ENCODE data around the gene DLG1. TPM values are rescaled to one million over a fixed set of nuclear protein-coding genes. Genes with fewer than 3 reads are reported as not detected.

The DLG1 gene
- total RNA-seq, 1 donor from 2014 or later, result 114 TPM

DNA sequence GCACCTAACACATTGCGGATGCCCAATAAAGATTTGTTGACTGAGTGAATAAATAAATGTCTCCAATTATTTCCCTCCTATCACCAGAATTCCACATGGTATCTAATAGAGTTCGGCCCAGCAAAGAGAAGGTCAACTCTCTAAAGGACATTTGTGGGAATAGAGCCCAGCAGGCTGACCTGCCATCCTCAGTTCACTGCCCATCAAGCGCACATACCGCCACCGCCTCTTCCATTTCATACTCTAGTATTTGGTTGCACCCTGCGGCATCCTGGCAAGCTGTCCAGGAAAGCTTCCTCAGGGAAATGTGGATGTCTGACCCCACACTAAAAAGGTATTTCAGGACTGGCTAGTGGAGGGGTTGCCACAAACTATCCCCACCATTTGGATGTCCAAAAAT, 29.8 kb upstream of the DLG1 start:
- TF ChIP-seq, protein P1, sequence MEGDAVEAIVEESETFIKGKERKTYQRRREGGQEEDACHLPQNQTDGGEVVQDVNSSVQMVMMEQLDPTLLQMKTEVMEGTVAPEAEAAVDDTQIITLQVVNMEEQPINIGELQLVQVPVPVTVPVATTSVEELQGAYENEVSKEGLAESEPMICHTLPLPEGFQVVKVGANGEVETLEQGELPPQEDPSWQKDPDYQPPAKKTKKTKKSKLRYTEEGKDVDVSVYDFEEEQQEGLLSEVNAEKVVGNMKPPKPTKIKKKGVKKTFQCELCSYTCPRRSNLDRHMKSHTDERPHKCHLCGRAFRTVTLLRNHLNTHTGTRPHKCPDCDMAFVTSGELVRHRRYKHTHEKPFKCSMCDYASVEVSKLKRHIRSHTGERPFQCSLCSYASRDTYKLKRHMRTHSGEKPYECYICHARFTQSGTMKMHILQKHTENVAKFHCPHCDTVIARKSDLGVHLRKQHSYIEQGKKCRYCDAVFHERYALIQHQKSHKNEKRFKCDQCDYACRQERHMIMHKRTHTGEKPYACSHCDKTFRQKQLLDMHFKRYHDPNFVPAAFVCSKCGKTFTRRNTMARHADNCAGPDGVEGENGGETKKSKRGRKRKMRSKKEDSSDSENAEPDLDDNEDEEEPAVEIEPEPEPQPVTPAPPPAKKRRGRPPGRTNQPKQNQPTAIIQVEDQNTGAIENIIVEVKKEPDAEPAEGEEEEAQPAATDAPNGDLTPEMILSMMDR (IDR thresholded peaks at IDR 0.05; ENCODE audit: unreplicated experiment), result no peak
- DNase-seq (ENCODE audit: low spot score in 2 of 2, unreplicated experiment in 2 of 2), result no peak
- H3K4me1 Mint-ChIP-seq, result no peaks in the 10 kb centered on the region
- no peaks in the 10 kb centered on the region for H3K9me3 Mint-ChIP-seq
- no peak overlapping the region for H3K27ac Mint-ChIP-seq
- no peak overlapping the region for H3K4me3 Mint-ChIP-seq
- H3K36me3 Mint-ChIP-seq, result no peaks in the 10 kb centered on the region
- H3K27me3 Mint-ChIP-seq (ENCODE audit: low read depth), result no peaks in the 10 kb centered on the region

DNA sequence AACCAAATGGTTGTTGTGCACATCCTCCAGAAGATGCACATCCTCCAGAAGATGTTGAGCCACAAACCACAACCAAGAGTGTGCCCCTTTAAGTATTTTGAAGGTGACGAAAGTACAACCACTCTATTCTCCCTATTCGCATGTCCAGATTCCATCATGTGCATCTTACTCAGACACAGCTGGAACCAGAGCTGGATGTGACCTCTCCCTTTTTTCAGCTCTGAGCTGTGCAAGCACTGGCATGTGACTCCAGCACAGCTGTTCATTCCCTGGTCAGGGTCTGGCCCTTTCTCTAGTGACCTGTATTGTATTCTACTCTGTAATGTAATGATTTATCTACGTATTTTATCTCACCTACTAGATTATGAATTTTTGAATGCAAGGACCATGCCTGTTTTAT, 29.3 kb upstream of the DLG1 start:
- no peaks in the 10 kb centered on the region for H3K27me3 Mint-ChIP-seq (ENCODE audit: low read depth)
- no peaks in the 10 kb centered on the region for H3K4me1 Mint-ChIP-seq
- TF ChIP-seq, protein P1 (IDR thresholded peaks at IDR 0.05; ENCODE audit: unreplicated experiment), result no peak
- no peak overlapping the region for H3K27ac Mint-ChIP-seq
- no peaks in the 10 kb centered on the region for H3K36me3 Mint-ChIP-seq
- no peak for DNase-seq (ENCODE audit: low spot score in 2 of 2, unreplicated experiment in 2 of 2)
- no peak overlapping the region for H3K4me3 Mint-ChIP-seq
- no peaks in the 10 kb centered on the region for H3K9me3 Mint-ChIP-seq

DNA sequence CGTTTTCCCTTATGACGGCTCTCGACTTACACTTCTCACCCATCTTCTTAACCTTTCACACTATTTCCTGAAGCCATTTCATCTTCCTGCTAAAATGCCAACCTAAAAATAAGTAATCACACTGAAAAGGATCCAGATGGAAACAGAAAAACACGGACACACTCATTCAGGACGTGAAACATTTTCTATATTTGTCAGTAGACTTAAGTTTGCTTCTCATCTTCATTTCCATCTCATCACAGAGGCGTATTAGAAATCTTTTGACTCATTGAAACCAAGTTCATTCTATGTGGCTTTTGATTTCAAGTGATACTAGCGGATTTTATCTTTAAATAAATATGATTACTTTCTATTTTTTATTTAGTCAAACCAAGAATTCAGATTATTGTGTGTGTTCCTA, 27.4 kb upstream of the DLG1 start:
- Mint-ChIP-seq H3K27ac (no peak overlapping the region), H3K27me3 (ENCODE audit: low read depth) (no peaks in the 10 kb centered on the region), H3K4me1 (no peaks in the 10 kb centered on the region), H3K9me3 (peaks cover 10% of the 10 kb centered on the region), H3K4me3 (no peak overlapping the region), H3K36me3 (no peaks in the 10 kb centered on the region)
- TF ChIP-seq, protein P1 (IDR thresholded peaks at IDR 0.05; ENCODE audit: unreplicated experiment), result no peak
- DNase-seq (ENCODE audit: low spot score in 2 of 2, unreplicated experiment in 2 of 2), result no peak

DNA sequence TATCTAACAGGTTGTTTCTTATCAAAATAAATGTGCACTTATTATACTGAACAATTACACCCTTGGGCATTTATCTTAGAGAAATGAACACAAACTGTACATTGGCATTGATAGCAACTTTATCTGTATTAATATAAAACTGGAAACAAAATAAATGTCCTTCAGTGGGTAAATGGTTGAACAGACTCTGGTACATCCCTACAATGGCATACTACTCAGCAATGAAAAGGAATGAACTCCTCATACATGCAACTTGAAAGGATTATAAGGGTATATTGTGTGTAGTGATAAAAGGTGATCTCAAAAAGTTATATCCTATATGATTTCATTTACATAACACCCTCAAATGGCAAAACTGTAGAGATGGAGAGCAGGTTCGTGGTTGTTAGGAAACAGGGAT, 23.7 kb upstream of the DLG1 start:
- Mint-ChIP-seq H3K27ac (no peak overlapping the region), H3K4me1 (peaks cover 4% of the 10 kb centered on the region), H3K9me3 (peaks cover 29% of the 10 kb centered on the region), H3K36me3 (peaks cover 3% of the 10 kb centered on the region), H3K4me3 (no peak overlapping the region), H3K27me3 (ENCODE audit: low read depth) (no peaks in the 10 kb centered on the region)
- TF ChIP-seq, protein P1 (IDR thresholded peaks at IDR 0.05; ENCODE audit: unreplicated experiment), result no peak
- DNase-seq (ENCODE audit: low spot score in 2 of 2, unreplicated experiment in 2 of 2), result no peak

DNA sequence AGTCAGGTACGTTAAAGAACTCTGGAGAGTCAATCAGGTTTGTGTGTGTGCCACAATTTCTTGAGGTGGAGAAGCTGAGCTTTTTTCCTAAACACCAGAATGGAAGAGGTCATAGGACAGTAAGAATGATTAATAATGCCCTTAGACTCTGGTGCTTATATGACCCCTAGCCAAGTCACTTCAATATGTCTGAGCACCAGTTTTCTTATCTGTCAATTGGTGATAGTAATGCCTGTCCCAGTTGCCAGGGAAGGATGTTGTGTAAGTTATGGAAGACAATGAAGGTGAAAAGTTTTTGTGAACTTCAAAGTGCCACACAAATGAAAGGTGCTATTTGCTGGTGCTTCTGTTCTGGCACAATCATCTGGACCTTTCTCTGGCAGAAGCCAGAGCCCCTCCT, 22.2 kb upstream of the DLG1 start:
- TF ChIP-seq, protein P1 (IDR thresholded peaks at IDR 0.05; ENCODE audit: unreplicated experiment), result no peak
- H3K4me3 Mint-ChIP-seq, result no peak overlapping the region
- DNase-seq (ENCODE audit: low spot score in 2 of 2, unreplicated experiment in 2 of 2), result no peak
- H3K27me3 Mint-ChIP-seq (ENCODE audit: low read depth), result no peaks in the 10 kb centered on the region
- H3K4me1 Mint-ChIP-seq, result peaks cover 5% of the 10 kb centered on the region
- H3K36me3 Mint-ChIP-seq, result peaks cover 3% of the 10 kb centered on the region
- H3K9me3 Mint-ChIP-seq, result peaks cover 29% of the 10 kb centered on the region
- no peak overlapping the region for H3K27ac Mint-ChIP-seq
